ENCODE measurements around the gene MAML3.

GRCh38 chr4:139749338-139749737, 404.6 kb downstream of the MAML3 start:
- TF ChIP-seq CTCF (IDR thresholded peaks at IDR 0.05; ENCODE audit: insufficient read depth, low read depth, low read length) (no peak), EZH2 (IDR thresholded peaks at IDR 0.05; ENCODE audit: insufficient read depth, low read length) (no peak)

All from astrocyte (in vitro differentiated cells and primary cell).